ENCODE results near the gene ANKH. TPM values are rescaled to one million over a fixed set of nuclear protein-coding genes. Genes with fewer than 3 reads are reported as not detected.
A peak's percentile ranks its signal among the peaks of the same experiment; 100 is the strongest.

The ANKH gene
- total and polyA plus RNA-seq, 5 donors from 2014 or later: 56.6 to 177 (median 63.2) TPM

- peaks cover 88% of the 10 kb centered on the region for H3K4me1 ChIP-seq (ENCODE audit: control insufficient read depth, insufficient read depth, low read length, poor library complexity, severe bottlenecking)
- peaks cover 20% of the 10 kb centered on the region for H3K36me3 ChIP-seq (ENCODE audit: control insufficient read depth, insufficient read depth, low read length)
- peak overlapping the region; percentile 81 to 89 (median 86) for H3K4me3 Mint-ChIP-seq
- no peaks in the 10 kb centered on the region for H3K9me3 Mint-ChIP-seq
- H3K4me1 Mint-ChIP-seq: peaks cover 35 to 96% (median 76%) of the 10 kb centered on the region in 4 donors
- H3K36me3 Mint-ChIP-seq: peaks cover 56% of the 10 kb centered on the region
- peak overlapping the region; percentile 95 for H3K27ac ChIP-seq (ENCODE audit: insufficient read depth, low read length, poor library complexity, severe bottlenecking)
- no peaks in the 10 kb centered on the region for H3K27me3 ChIP-seq (ENCODE audit: control insufficient read depth, insufficient read depth, low read length)
- H3K9me3 ChIP-seq (ENCODE audit: control insufficient read depth in 2 of 2, low read length in 2 of 2): no peaks in the 10 kb centered on the region
- H3K27ac Mint-ChIP-seq: peak overlapping the region; percentile 97 to 100 (median 99)
- ATAC-seq (ENCODE audit: low read depth in 2 of 2) (peak; percentile 91 to 96), DNase-seq (peak; percentile 52 to 93 (median 85))
- peak overlapping the region; percentile 67 for H3K4me3 ChIP-seq (ENCODE audit: low read depth, low read length)
- no peaks in the 10 kb centered on the region for H3K27me3 Mint-ChIP-seq
Observed at GRCh38 chr5:14706615-14707021, 165.0 kb downstream of the ANKH start.

- peak overlapping the region; percentile 97 to 100 (median 99) for H3K27ac Mint-ChIP-seq
- H3K4me1 Mint-ChIP-seq: peaks cover 35 to 99% (median 83%) of the 10 kb centered on the region in 4 donors
- ATAC-seq (ENCODE audit: low read depth in 2 of 2) (no peak), DNase-seq (no peak)
- Histone ChIP-seq H3K27me3 (ENCODE audit: control insufficient read depth, insufficient read depth, low read length) (no peaks in the 10 kb centered on the region), H3K9me3 (ENCODE audit: control insufficient read depth in 2 of 2, low read length in 2 of 2) (no peaks in the 10 kb centered on the region), H3K4me3 (ENCODE audit: low read depth, low read length) (peak overlapping the region; percentile 67), H3K4me1 (ENCODE audit: control insufficient read depth, insufficient read depth, low read length, poor library complexity, severe bottlenecking) (peaks cover 99% of the 10 kb centered on the region), H3K27ac (ENCODE audit: insufficient read depth, low read length, poor library complexity, severe bottlenecking) (peak overlapping the region; percentile 95), H3K36me3 (ENCODE audit: control insufficient read depth, insufficient read depth, low read length) (peaks cover 13% of the 10 kb centered on the region)
- no peaks in the 10 kb centered on the region for H3K9me3 Mint-ChIP-seq
- H3K4me3 Mint-ChIP-seq: peak overlapping the region; percentile 24 to 88 (median 82)
- H3K36me3 Mint-ChIP-seq: peaks cover 56% of the 10 kb centered on the region
- no peaks in the 10 kb centered on the region for H3K27me3 Mint-ChIP-seq
Observed at GRCh38 chr5:14705556-14705955, 166.0 kb downstream of the ANKH start.

- Mint-ChIP-seq H3K4me1 (peaks cover 36 to 94% (median 70%) of the 10 kb centered on the region in 4 donors), H3K27ac (peak overlapping the region; percentile 97 to 100 (median 99)), H3K27me3 (no peaks in the 10 kb centered on the region), H3K36me3 (peaks cover 64% of the 10 kb centered on the region), H3K4me3 (peak overlapping the region; percentile 67 to 81 (median 76)), H3K9me3 (peaks cover 0 to 5% (median 0%) of the 10 kb centered on the region in 7 donors)
- ATAC-seq (ENCODE audit: low read depth in 2 of 2) (no peak), DNase-seq (peak in 1 of 3 donors; percentile 23)
- no peaks in the 10 kb centered on the region for H3K9me3 ChIP-seq (ENCODE audit: control insufficient read depth in 2 of 2, low read length in 2 of 2)
- H3K27me3 ChIP-seq (ENCODE audit: control insufficient read depth, insufficient read depth, low read length): no peaks in the 10 kb centered on the region
- H3K36me3 ChIP-seq (ENCODE audit: control insufficient read depth, insufficient read depth, low read length): peaks cover 27% of the 10 kb centered on the region
- peak overlapping the region; percentile 63 for H3K27ac ChIP-seq (ENCODE audit: insufficient read depth, low read length, poor library complexity, severe bottlenecking)
- peak overlapping the region; percentile 21 for H3K4me3 ChIP-seq (ENCODE audit: low read depth, low read length)
- peaks cover 69% of the 10 kb centered on the region for H3K4me1 ChIP-seq (ENCODE audit: control insufficient read depth, insufficient read depth, low read length, poor library complexity, severe bottlenecking)
Observed at GRCh38 chr5:14702238-14702839, 169.2 kb downstream of the ANKH start.

GRCh38 chr5:14701556-14701955 is 170.0 kb downstream of the ANKH start:
- H3K27me3 ChIP-seq (ENCODE audit: control insufficient read depth, insufficient read depth, low read length): no peaks in the 10 kb centered on the region
- H3K4me1 Mint-ChIP-seq: peaks cover 34 to 92% (median 66%) of the 10 kb centered on the region in 4 donors
- H3K4me1 ChIP-seq (ENCODE audit: control insufficient read depth, insufficient read depth, low read length, poor library complexity, severe bottlenecking): peaks cover 61% of the 10 kb centered on the region
- H3K9me3 ChIP-seq (ENCODE audit: control insufficient read depth in 2 of 2, low read length in 2 of 2): no peaks in the 10 kb centered on the region
- no peaks in the 10 kb centered on the region for H3K27me3 Mint-ChIP-seq
- H3K27ac Mint-ChIP-seq: peak overlapping the region; percentile 97 to 100 (median 99)
- peak overlapping the region; percentile 52 for H3K27ac ChIP-seq (ENCODE audit: insufficient read depth, low read length, poor library complexity, severe bottlenecking)
- H3K36me3 Mint-ChIP-seq: peaks cover 67% of the 10 kb centered on the region
- peak overlapping the region in 3 of 4 donors; percentile 67 to 79 (median 74) for H3K4me3 Mint-ChIP-seq
- ATAC-seq (ENCODE audit: low read depth in 2 of 2): no peak
- H3K4me3 ChIP-seq (ENCODE audit: low read depth, low read length): no peak overlapping the region
- H3K36me3 ChIP-seq (ENCODE audit: control insufficient read depth, insufficient read depth, low read length): peaks cover 35% of the 10 kb centered on the region
- peaks cover 0 to 5% (median 0%) of the 10 kb centered on the region in 7 donors for H3K9me3 Mint-ChIP-seq
- no peak for DNase-seq

- Mint-ChIP-seq H3K27me3 (no peaks in the 10 kb centered on the region), H3K4me1 (peaks cover 35 to 92% (median 65%) of the 10 kb centered on the region in 4 donors), H3K4me3 (peak overlapping the region; percentile 31 to 70 (median 40)), H3K27ac (peak overlapping the region; percentile 80 to 100 (median 97)), H3K36me3 (peaks cover 67% of the 10 kb centered on the region), H3K9me3 (peaks cover 0 to 5% (median 0%) of the 10 kb centered on the region in 7 donors)
- H3K27me3 ChIP-seq (ENCODE audit: control insufficient read depth, insufficient read depth, low read length): no peaks in the 10 kb centered on the region
- no peaks in the 10 kb centered on the region for H3K9me3 ChIP-seq (ENCODE audit: control insufficient read depth in 2 of 2, low read length in 2 of 2)
- ATAC-seq (ENCODE audit: low read depth in 2 of 2): peak in 1 of 2 donors; percentile 19
- peaks cover 42% of the 10 kb centered on the region for H3K36me3 ChIP-seq (ENCODE audit: control insufficient read depth, insufficient read depth, low read length)
- H3K4me1 ChIP-seq (ENCODE audit: control insufficient read depth, insufficient read depth, low read length, poor library complexity, severe bottlenecking): peaks cover 53% of the 10 kb centered on the region
- H3K27ac ChIP-seq (ENCODE audit: insufficient read depth, low read length, poor library complexity, severe bottlenecking): peak overlapping the region; percentile 52
- no peak for DNase-seq
- H3K4me3 ChIP-seq (ENCODE audit: low read depth, low read length): no peak overlapping the region
Observed at GRCh38 chr5:14700478-14701436, 170.8 kb downstream of the ANKH start.

GRCh38 chr5:14699807-14700400 is 171.7 kb downstream of the ANKH start:
- peak overlapping the region in 3 of 4 donors; percentile 8 to 46 (median 26) for H3K4me3 Mint-ChIP-seq
- no peaks in the 10 kb centered on the region for H3K27me3 ChIP-seq (ENCODE audit: control insufficient read depth, insufficient read depth, low read length)
- H3K36me3 Mint-ChIP-seq: peaks cover 73% of the 10 kb centered on the region
- peaks cover 44% of the 10 kb centered on the region for H3K4me1 ChIP-seq (ENCODE audit: control insufficient read depth, insufficient read depth, low read length, poor library complexity, severe bottlenecking)
- ATAC-seq (ENCODE audit: low read depth in 2 of 2): no peak
- no peak for DNase-seq
- no peak overlapping the region for H3K4me3 ChIP-seq (ENCODE audit: low read depth, low read length)
- peaks cover 35 to 88% (median 67%) of the 10 kb centered on the region in 4 donors for H3K4me1 Mint-ChIP-seq
- peak overlapping the region; percentile 66 to 86 (median 76) for H3K27ac Mint-ChIP-seq
- peaks cover 51% of the 10 kb centered on the region for H3K36me3 ChIP-seq (ENCODE audit: control insufficient read depth, insufficient read depth, low read length)
- H3K27me3 Mint-ChIP-seq: no peaks in the 10 kb centered on the region
- H3K9me3 Mint-ChIP-seq: peaks cover 0 to 5% (median 0%) of the 10 kb centered on the region in 7 donors
- no peaks in the 10 kb centered on the region for H3K9me3 ChIP-seq (ENCODE audit: control insufficient read depth in 2 of 2, low read length in 2 of 2)
- H3K27ac ChIP-seq (ENCODE audit: insufficient read depth, low read length, poor library complexity, severe bottlenecking): no peak overlapping the region

GRCh38 chr5:14699159-14699558 is 172.4 kb downstream of the ANKH start:
- ATAC-seq (ENCODE audit: low read depth in 2 of 2) (no peak), DNase-seq (no peak)
- H3K27me3 ChIP-seq (ENCODE audit: control insufficient read depth, insufficient read depth, low read length): no peaks in the 10 kb centered on the region
- H3K9me3 ChIP-seq (ENCODE audit: control insufficient read depth in 2 of 2, low read length in 2 of 2): no peaks in the 10 kb centered on the region
- H3K4me3 ChIP-seq (ENCODE audit: low read depth, low read length): no peak overlapping the region
- no peak overlapping the region for H3K27ac ChIP-seq (ENCODE audit: insufficient read depth, low read length, poor library complexity, severe bottlenecking)
- H3K27me3 Mint-ChIP-seq: no peaks in the 10 kb centered on the region
- H3K4me1 ChIP-seq (ENCODE audit: control insufficient read depth, insufficient read depth, low read length, poor library complexity, severe bottlenecking): peaks cover 37% of the 10 kb centered on the region
- H3K36me3 ChIP-seq (ENCODE audit: control insufficient read depth, insufficient read depth, low read length): peaks cover 56% of the 10 kb centered on the region
- peaks cover 28 to 82% (median 63%) of the 10 kb centered on the region in 4 donors for H3K4me1 Mint-ChIP-seq
- peaks cover 69% of the 10 kb centered on the region for H3K36me3 Mint-ChIP-seq
- H3K27ac Mint-ChIP-seq: peak overlapping the region; percentile 53 to 86 (median 66)
- H3K9me3 Mint-ChIP-seq: peaks cover 0 to 5% (median 0%) of the 10 kb centered on the region in 7 donors
- peak overlapping the region in 1 of 4 donors; percentile 26 for H3K4me3 Mint-ChIP-seq

Data from CD4-positive, CD25-positive, alpha-beta regulatory T cell (primary cell).